ENCODE results near the gene MORF4L1. TPM values are rescaled to one million over a fixed set of nuclear protein-coding genes. Genes with fewer than 3 reads are reported as not detected.
"Not testable (repeated sequence)": the region's sequence is repeated elsewhere in the genome, so short reads cannot be mapped to it uniquely, and the experiment has no call there.

The MORF4L1 gene
- total and polyA plus RNA-seq, 5 donors from 2014 or later, result 271 to 402 (median 303) TPM

- no peaks in the 10 kb centered on the region for H3K9me3 Mint-ChIP-seq
- H3K36me3 Mint-ChIP-seq, result peaks cover 33% of the 10 kb centered on the region
- Histone ChIP-seq H3K4me1 (ENCODE audit: control insufficient read depth, insufficient read depth, low read length, poor library complexity, severe bottlenecking) (no peaks in the 10 kb centered on the region), H3K9me3 (ENCODE audit: control insufficient read depth in 2 of 2, low read length in 2 of 2) (no peaks in the 10 kb centered on the region), H3K36me3 (ENCODE audit: control insufficient read depth, insufficient read depth, low read length) (peaks cover 54% of the 10 kb centered on the region), H3K27me3 (ENCODE audit: control insufficient read depth, insufficient read depth, low read length) (no peaks in the 10 kb centered on the region), H3K4me3 (ENCODE audit: low read depth, low read length) (no peak overlapping the region), H3K27ac (ENCODE audit: insufficient read depth, low read length, poor library complexity, severe bottlenecking) (no peak overlapping the region)
- no peaks in the 10 kb centered on the region for H3K27me3 Mint-ChIP-seq
- ATAC-seq (ENCODE audit: low read depth in 2 of 2) (no peak), DNase-seq (no peak)
- peak overlapping the region in 2 of 3 donors; percentile 29 to 60 for H3K27ac Mint-ChIP-seq
- H3K4me1 Mint-ChIP-seq, result no peaks in the 10 kb centered on the region
- H3K4me3 Mint-ChIP-seq, result no peak overlapping the region
Measured at GRCh38 chr15:78923480-78924360, 51.0 kb downstream of the MORF4L1 start.

- Mint-ChIP-seq H3K9me3 (no peaks in the 10 kb centered on the region), H3K4me3 (no peak overlapping the region), H3K36me3 (peaks cover 29% of the 10 kb centered on the region), H3K27me3 (no peaks in the 10 kb centered on the region), H3K27ac (peak overlapping the region in 1 of 3 donors; percentile 54), H3K4me1 (no peaks in the 10 kb centered on the region)
- ATAC-seq (ENCODE audit: low read depth in 2 of 2), result no peak
- DNase-seq, result no peak
- Histone ChIP-seq H3K4me3 (ENCODE audit: low read depth, low read length) (no peak overlapping the region), H3K4me1 (ENCODE audit: control insufficient read depth, insufficient read depth, low read length, poor library complexity, severe bottlenecking) (no peaks in the 10 kb centered on the region), H3K27ac (ENCODE audit: insufficient read depth, low read length, poor library complexity, severe bottlenecking) (no peak overlapping the region), H3K9me3 (ENCODE audit: control insufficient read depth in 2 of 2, low read length in 2 of 2) (no peaks in the 10 kb centered on the region), H3K36me3 (ENCODE audit: control insufficient read depth, insufficient read depth, low read length) (peaks cover 41% of the 10 kb centered on the region), H3K27me3 (ENCODE audit: control insufficient read depth, insufficient read depth, low read length) (no peaks in the 10 kb centered on the region)
Measured at GRCh38 chr15:78925076-78925624, 52.5 kb downstream of the MORF4L1 start.

GRCh38 chr15:78925956-78926743, 53.5 kb downstream of the MORF4L1 start:
- Histone ChIP-seq H3K4me3 (ENCODE audit: low read depth, low read length) (no peak overlapping the region), H3K27ac (ENCODE audit: insufficient read depth, low read length, poor library complexity, severe bottlenecking) (no peak overlapping the region), H3K9me3 (ENCODE audit: control insufficient read depth in 2 of 2, low read length in 2 of 2) (no peaks in the 10 kb centered on the region), H3K4me1 (ENCODE audit: control insufficient read depth, insufficient read depth, low read length, poor library complexity, severe bottlenecking) (no peaks in the 10 kb centered on the region), H3K36me3 (ENCODE audit: control insufficient read depth, insufficient read depth, low read length) (peaks cover 35% of the 10 kb centered on the region), H3K27me3 (ENCODE audit: control insufficient read depth, insufficient read depth, low read length) (no peaks in the 10 kb centered on the region)
- H3K27ac Mint-ChIP-seq, result no peak overlapping the region
- no peak overlapping the region for H3K4me3 Mint-ChIP-seq
- no peak for DNase-seq
- H3K9me3 Mint-ChIP-seq, result no peaks in the 10 kb centered on the region
- ATAC-seq (ENCODE audit: low read depth in 2 of 2), result no peak
- no peaks in the 10 kb centered on the region for H3K27me3 Mint-ChIP-seq
- no peaks in the 10 kb centered on the region for H3K4me1 Mint-ChIP-seq
- peaks cover 25% of the 10 kb centered on the region for H3K36me3 Mint-ChIP-seq

GRCh38 chr15:78927077-78927790, 54.5 kb downstream of the MORF4L1 start:
- no peak for ATAC-seq (ENCODE audit: low read depth in 2 of 2)
- peaks cover 24% of the 10 kb centered on the region for H3K36me3 ChIP-seq (ENCODE audit: control insufficient read depth, insufficient read depth, low read length)
- DNase-seq, result no peak
- no peaks in the 10 kb centered on the region for H3K9me3 Mint-ChIP-seq
- no peaks in the 10 kb centered on the region for H3K27me3 Mint-ChIP-seq
- no peaks in the 10 kb centered on the region for H3K9me3 ChIP-seq (ENCODE audit: control insufficient read depth in 2 of 2, low read length in 2 of 2)
- no peak overlapping the region for H3K27ac ChIP-seq (ENCODE audit: insufficient read depth, low read length, poor library complexity, severe bottlenecking)
- H3K4me3 Mint-ChIP-seq, result no peak overlapping the region
- no peaks in the 10 kb centered on the region for H3K4me1 Mint-ChIP-seq
- H3K27ac Mint-ChIP-seq, result peak overlapping the region in 2 of 3 donors; percentile 20 to 38
- no peaks in the 10 kb centered on the region for H3K27me3 ChIP-seq (ENCODE audit: control insufficient read depth, insufficient read depth, low read length)
- H3K4me3 ChIP-seq (ENCODE audit: low read depth, low read length), result no peak overlapping the region
- H3K4me1 ChIP-seq (ENCODE audit: control insufficient read depth, insufficient read depth, low read length, poor library complexity, severe bottlenecking), result no peaks in the 10 kb centered on the region
- peaks cover 17% of the 10 kb centered on the region for H3K36me3 Mint-ChIP-seq

GRCh38 chr15:78928176-78928575, 55.5 kb downstream of the MORF4L1 start:
- not testable (repeated sequence) for H3K4me3 Mint-ChIP-seq; H3K27me3 Mint-ChIP-seq; H3K4me3 ChIP-seq (ENCODE audit: low read depth, low read length); ATAC-seq (ENCODE audit: low read depth in 2 of 2); H3K9me3 Mint-ChIP-seq; H3K27me3 ChIP-seq (ENCODE audit: control insufficient read depth, insufficient read depth, low read length); DNase-seq; H3K27ac ChIP-seq (ENCODE audit: insufficient read depth, low read length, poor library complexity, severe bottlenecking); H3K9me3 ChIP-seq (ENCODE audit: control insufficient read depth in 2 of 2, low read length in 2 of 2); H3K4me1 Mint-ChIP-seq; H3K4me1 ChIP-seq (ENCODE audit: control insufficient read depth, insufficient read depth, low read length, poor library complexity, severe bottlenecking)
- H3K27ac Mint-ChIP-seq, result peak overlapping the region in 1 of 3 donors; percentile 26
- peaks cover 15% of the 10 kb centered on the region for H3K36me3 ChIP-seq (ENCODE audit: control insufficient read depth, insufficient read depth, low read length)
- peaks cover 17% of the 10 kb centered on the region for H3K36me3 Mint-ChIP-seq

- H3K9me3 Mint-ChIP-seq, result peaks cover 0 to 1% (median 0%) of the 10 kb centered on the region in 7 donors
- Histone ChIP-seq H3K27me3 (ENCODE audit: control insufficient read depth, insufficient read depth, low read length) (no peaks in the 10 kb centered on the region), H3K27ac (ENCODE audit: insufficient read depth, low read length, poor library complexity, severe bottlenecking) (no peak overlapping the region), H3K4me1 (ENCODE audit: control insufficient read depth, insufficient read depth, low read length, poor library complexity, severe bottlenecking) (no peaks in the 10 kb centered on the region), H3K9me3 (ENCODE audit: control insufficient read depth in 2 of 2, low read length in 2 of 2) (no peaks in the 10 kb centered on the region), H3K4me3 (ENCODE audit: low read depth, low read length) (no peak overlapping the region), H3K36me3 (ENCODE audit: control insufficient read depth, insufficient read depth, low read length) (peaks cover 15% of the 10 kb centered on the region)
- DNase-seq, result no peak
- no peak overlapping the region for H3K27ac Mint-ChIP-seq
- peaks cover 5% of the 10 kb centered on the region for H3K27me3 Mint-ChIP-seq
- no peaks in the 10 kb centered on the region for H3K4me1 Mint-ChIP-seq
- ATAC-seq (ENCODE audit: low read depth in 2 of 2), result no peak
- peak overlapping the region in 1 of 4 donors; percentile 46 for H3K4me3 Mint-ChIP-seq
- peaks cover 17% of the 10 kb centered on the region for H3K36me3 Mint-ChIP-seq
Measured at GRCh38 chr15:78928616-78929093, 56.0 kb downstream of the MORF4L1 start.

GRCh38 chr15:78929536-78930264, 57.0 kb downstream of the MORF4L1 start:
- Mint-ChIP-seq H3K27ac (no peak overlapping the region), H3K4me3 (no peak overlapping the region), H3K4me1 (no peaks in the 10 kb centered on the region), H3K27me3 (peaks cover 9% of the 10 kb centered on the region), H3K9me3 (peaks cover 0 to 1% (median 0%) of the 10 kb centered on the region in 7 donors), H3K36me3 (peaks cover 12% of the 10 kb centered on the region)
- Histone ChIP-seq H3K9me3 (ENCODE audit: control insufficient read depth in 2 of 2, low read length in 2 of 2) (no peaks in the 10 kb centered on the region), H3K4me3 (ENCODE audit: low read depth, low read length) (no peak overlapping the region), H3K27ac (ENCODE audit: insufficient read depth, low read length, poor library complexity, severe bottlenecking) (no peak overlapping the region), H3K27me3 (ENCODE audit: control insufficient read depth, insufficient read depth, low read length) (no peaks in the 10 kb centered on the region), H3K4me1 (ENCODE audit: control insufficient read depth, insufficient read depth, low read length, poor library complexity, severe bottlenecking) (no peaks in the 10 kb centered on the region), H3K36me3 (ENCODE audit: control insufficient read depth, insufficient read depth, low read length) (peaks cover 15% of the 10 kb centered on the region)
- DNase-seq, result no peak
- no peak for ATAC-seq (ENCODE audit: low read depth in 2 of 2)

All from CD4-positive, CD25-positive, alpha-beta regulatory T cell (primary cell).